Renal cortex interstitium (tissue), 11 donors: ENCODE results near the gene SYNPO. TPM values are rescaled to one million over a fixed set of nuclear protein-coding genes. Genes with fewer than 3 reads are reported as not detected.

Experiments
- DNase-seq, 11 donors: peaks; one replicate each; pipeline ENCODE4 v3.0.0-alpha.2; 2013; ENCODE audit warnings: low read depth in 9 of 11, low spot score in 4 of 11; ENCODE audit errors: extremely low read depth in 1 of 11
- polyA plus RNA-seq, 3 donors: library from polyadenylated mRNA; unstranded; fragments of 120-200 nt; gene quantifications; one replicate each; pipeline ENCODE4 v1.2.1, GENCODE V29; 2013; ENCODE audit not compliant: insufficient read length in 3 of 3

The SYNPO gene
- polyA plus RNA-seq, 3 donors = 89.8 to 111 (median 100) TPM

DNA sequence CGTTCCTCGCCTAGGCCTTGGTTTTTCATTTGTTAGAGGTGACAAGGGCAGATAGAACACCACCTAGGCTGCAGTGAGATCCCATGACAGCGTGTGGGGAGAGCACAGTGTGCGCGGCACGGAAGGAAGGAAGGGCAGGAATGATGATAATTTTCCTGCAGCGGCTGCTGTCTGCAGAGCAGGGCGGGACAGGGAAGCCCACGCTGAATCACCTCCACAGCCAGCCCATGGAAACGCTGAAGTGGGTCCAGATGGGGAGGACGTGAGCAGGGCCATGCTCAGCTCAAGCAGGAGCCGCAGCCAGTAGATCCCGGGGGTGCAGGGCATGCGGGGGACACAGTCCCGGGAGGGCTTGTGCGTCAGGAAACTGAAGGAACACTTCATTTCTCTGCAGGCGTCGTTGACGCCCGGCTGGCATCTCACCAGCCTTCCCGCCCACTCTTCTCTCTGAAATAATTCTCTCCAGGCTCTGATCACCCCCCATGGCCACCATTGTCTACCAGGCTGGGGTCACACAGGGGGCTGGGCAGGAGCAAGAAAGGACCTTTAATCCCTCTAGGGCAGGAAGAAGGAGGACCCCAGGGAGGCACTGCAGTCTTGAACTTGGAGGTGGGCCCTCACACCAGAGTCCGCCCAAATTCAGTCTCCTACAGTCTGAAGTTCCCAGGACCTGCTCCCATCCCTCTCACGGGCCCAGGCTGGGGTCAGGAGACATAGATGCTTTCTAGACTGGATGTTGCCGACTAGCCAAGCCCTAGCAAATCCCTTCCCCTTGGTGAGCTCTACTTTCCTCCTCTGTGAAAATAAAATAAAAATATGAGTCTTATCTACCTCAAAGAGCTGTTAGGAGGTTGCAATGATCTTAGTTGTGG is 20.9 kb upstream of the SYNPO start:
- DNase-seq = no peak

GRCh38 chr5:150621301-150621700 is 19.2 kb upstream of the SYNPO start:
- DNase-seq = no peak

GRCh38 chr5:150622157-150622556 is 18.3 kb upstream of the SYNPO start:
- DNase-seq = no peak

- no peak for DNase-seq
Observed at GRCh38 chr5:150623152-150623877, 17.1 kb upstream of the SYNPO start.

DNA sequence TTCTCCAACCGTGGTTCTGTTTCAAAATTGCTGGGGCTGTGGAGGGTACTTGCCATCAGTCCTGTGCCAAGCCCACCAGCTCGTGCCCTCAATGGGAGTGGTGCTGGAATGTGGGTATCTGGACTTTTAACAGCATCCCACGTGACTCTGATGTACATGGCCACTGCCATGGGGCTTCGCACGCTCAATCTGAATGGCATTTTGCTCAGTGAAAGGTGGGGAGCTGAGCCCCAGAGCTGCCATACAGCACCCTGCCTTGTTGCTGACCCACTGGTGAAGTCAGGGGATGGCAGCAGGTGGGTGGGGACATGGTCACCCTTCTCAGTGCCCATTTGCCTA is 16.6 kb upstream of the SYNPO start:
- DNase-seq = no peak

DNA sequence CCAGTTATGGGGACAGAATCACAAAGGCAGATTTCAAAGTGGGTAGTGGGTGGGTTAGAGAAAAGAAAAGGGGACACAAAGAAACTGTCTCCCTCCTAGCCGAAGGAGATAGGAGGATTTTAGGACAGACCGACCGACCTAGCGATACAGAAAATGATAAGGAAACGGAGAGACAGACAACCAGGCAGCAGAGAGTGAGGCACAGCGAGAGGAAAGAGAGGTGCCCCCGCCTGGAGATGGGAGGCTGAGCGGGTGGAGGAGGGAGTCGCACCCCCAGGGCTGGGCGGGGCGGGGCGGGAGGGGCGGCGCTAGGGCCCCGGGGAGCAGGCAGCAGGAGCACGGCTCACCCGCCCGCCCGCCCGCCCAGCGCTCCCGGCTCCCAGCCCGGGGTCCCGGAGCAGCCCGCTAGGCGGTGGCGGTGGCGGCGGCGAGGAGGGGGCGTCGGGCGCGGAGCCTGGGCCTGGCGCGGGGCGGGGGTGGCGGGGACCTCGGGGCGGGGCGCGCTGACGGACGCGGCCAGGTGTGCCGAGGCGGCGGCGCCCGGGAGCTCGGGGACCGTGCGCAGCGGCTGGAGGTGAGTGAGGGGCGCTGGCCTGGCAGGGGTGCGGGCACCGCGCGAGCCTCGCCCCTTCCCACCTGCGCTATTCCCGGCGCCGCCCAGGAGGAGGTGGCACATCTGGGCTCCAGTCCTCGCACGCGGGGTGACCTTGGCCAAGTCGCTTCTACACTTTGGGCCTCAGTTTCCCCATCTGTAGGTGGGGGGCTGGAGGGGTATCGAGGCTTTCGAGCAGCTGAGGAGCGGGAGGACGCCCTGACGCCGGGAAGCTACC is 15.9 kb upstream of the SYNPO start:
- DNase-seq = no peak

DNA sequence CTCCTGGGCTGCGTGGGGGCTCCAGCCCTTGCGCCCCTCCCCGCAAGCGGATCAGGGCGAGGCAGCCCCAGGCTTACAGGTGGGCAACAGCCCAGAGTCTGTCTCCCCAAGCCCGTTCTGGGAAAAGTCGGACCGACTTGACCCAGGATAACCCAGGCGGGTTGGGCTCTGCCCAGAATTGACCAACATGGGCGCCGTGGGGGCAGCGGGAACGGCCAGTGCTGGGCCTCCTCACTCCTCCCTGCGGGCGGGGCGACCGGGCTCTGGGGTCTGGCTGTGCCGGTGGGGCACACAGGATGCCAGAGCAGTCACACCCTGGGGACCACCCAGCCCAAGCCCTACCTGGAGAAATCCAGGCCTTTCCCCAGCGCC is 15.3 kb upstream of the SYNPO start:
- DNase-seq = no peak

GRCh38 chr5:150625831-150626746 is 14.4 kb upstream of the SYNPO start:
- DNase-seq = no peak

GRCh38 chr5:150626853-150627276 is 13.6 kb upstream of the SYNPO start:
- no peak for DNase-seq

- no peak for DNase-seq
Observed at GRCh38 chr5:150627731-150628545, 12.5 kb upstream of the SYNPO start.

- no peak for DNase-seq
Observed at GRCh38 chr5:150628936-150629485, 11.4 kb upstream of the SYNPO start.

- no peak for DNase-seq
Observed at GRCh38 chr5:150630016-150630415, 10.4 kb upstream of the SYNPO start.

GRCh38 chr5:150630461-150631325 is 9.8 kb upstream of the SYNPO start:
- no peak for DNase-seq

- no peak for DNase-seq
Observed at GRCh38 chr5:150631326-150631701, 9.1 kb upstream of the SYNPO start.

- no peak for DNase-seq
Observed at GRCh38 chr5:150632305-150633160, 7.9 kb upstream of the SYNPO start.

GRCh38 chr5:150633429-150633828 is 7.0 kb upstream of the SYNPO start:
- DNase-seq = no peak
